ENCODE results near the gene C16orf87.

DNA sequence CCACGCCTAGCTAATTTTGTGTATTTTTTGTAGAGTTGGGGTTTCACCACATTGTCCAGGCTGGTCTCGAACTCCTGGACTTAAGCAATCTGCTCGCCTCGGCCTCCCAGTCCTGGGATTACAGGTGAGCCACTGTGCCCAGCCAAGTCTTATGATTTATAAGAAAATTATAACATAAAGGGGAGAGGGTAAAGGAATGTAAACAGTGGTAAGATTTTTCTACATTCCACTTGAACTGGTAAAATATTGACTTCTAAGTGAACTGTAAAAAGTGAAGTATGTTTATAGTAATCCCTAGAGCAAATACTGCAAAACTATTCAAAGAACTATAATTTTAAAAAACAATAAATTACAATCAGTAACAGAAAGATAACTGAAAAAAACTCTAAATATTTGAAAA lies 33.5 kb downstream of the C16orf87 start:
- TF ChIP-seq RAD21 (IDR thresholded peaks at IDR 0.05) (no peak), SP1 (IDR thresholded peaks at IDR 0.05) (no peak), YY1 (IDR thresholded peaks at IDR 0.05) (no peak)
- TF ChIP-seq, protein P1, sequence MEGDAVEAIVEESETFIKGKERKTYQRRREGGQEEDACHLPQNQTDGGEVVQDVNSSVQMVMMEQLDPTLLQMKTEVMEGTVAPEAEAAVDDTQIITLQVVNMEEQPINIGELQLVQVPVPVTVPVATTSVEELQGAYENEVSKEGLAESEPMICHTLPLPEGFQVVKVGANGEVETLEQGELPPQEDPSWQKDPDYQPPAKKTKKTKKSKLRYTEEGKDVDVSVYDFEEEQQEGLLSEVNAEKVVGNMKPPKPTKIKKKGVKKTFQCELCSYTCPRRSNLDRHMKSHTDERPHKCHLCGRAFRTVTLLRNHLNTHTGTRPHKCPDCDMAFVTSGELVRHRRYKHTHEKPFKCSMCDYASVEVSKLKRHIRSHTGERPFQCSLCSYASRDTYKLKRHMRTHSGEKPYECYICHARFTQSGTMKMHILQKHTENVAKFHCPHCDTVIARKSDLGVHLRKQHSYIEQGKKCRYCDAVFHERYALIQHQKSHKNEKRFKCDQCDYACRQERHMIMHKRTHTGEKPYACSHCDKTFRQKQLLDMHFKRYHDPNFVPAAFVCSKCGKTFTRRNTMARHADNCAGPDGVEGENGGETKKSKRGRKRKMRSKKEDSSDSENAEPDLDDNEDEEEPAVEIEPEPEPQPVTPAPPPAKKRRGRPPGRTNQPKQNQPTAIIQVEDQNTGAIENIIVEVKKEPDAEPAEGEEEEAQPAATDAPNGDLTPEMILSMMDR (IDR thresholded peaks at IDR 0.05; ENCODE audit: low read depth, low read length, missing input control): no peak
- TF ChIP-seq, protein P2, sequence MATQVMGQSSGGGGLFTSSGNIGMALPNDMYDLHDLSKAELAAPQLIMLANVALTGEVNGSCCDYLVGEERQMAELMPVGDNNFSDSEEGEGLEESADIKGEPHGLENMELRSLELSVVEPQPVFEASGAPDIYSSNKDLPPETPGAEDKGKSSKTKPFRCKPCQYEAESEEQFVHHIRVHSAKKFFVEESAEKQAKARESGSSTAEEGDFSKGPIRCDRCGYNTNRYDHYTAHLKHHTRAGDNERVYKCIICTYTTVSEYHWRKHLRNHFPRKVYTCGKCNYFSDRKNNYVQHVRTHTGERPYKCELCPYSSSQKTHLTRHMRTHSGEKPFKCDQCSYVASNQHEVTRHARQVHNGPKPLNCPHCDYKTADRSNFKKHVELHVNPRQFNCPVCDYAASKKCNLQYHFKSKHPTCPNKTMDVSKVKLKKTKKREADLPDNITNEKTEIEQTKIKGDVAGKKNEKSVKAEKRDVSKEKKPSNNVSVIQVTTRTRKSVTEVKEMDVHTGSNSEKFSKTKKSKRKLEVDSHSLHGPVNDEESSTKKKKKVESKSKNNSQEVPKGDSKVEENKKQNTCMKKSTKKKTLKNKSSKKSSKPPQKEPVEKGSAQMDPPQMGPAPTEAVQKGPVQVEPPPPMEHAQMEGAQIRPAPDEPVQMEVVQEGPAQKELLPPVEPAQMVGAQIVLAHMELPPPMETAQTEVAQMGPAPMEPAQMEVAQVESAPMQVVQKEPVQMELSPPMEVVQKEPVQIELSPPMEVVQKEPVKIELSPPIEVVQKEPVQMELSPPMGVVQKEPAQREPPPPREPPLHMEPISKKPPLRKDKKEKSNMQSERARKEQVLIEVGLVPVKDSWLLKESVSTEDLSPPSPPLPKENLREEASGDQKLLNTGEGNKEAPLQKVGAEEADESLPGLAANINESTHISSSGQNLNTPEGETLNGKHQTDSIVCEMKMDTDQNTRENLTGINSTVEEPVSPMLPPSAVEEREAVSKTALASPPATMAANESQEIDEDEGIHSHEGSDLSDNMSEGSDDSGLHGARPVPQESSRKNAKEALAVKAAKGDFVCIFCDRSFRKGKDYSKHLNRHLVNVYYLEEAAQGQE (IDR thresholded peaks at IDR 0.05): no peak
- TF ChIP-seq, protein P3, sequence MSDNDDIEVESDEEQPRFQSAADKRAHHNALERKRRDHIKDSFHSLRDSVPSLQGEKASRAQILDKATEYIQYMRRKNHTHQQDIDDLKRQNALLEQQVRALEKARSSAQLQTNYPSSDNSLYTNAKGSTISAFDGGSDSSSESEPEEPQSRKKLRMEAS (IDR thresholded peaks at IDR 0.05): no peak
- TF ChIP-seq, protein P4, sequence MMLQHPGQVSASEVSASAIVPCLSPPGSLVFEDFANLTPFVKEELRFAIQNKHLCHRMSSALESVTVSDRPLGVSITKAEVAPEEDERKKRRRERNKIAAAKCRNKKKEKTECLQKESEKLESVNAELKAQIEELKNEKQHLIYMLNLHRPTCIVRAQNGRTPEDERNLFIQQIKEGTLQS (IDR thresholded peaks at IDR 0.05): no peak
- TF ChIP-seq, protein P5, sequence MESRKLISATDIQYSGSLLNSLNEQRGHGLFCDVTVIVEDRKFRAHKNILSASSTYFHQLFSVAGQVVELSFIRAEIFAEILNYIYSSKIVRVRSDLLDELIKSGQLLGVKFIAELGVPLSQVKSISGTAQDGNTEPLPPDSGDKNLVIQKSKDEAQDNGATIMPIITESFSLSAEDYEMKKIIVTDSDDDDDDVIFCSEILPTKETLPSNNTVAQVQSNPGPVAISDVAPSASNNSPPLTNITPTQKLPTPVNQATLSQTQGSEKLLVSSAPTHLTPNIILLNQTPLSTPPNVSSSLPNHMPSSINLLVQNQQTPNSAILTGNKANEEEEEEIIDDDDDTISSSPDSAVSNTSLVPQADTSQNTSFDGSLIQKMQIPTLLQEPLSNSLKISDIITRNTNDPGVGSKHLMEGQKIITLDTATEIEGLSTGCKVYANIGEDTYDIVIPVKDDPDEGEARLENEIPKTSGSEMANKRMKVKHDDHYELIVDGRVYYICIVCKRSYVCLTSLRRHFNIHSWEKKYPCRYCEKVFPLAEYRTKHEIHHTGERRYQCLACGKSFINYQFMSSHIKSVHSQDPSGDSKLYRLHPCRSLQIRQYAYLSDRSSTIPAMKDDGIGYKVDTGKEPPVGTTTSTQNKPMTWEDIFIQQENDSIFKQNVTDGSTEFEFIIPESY (IDR thresholded peaks at IDR 0.05): no peak
